ENCODE results near the gene KRTAP9-7.

KRTAP9-7 gene

DNA sequence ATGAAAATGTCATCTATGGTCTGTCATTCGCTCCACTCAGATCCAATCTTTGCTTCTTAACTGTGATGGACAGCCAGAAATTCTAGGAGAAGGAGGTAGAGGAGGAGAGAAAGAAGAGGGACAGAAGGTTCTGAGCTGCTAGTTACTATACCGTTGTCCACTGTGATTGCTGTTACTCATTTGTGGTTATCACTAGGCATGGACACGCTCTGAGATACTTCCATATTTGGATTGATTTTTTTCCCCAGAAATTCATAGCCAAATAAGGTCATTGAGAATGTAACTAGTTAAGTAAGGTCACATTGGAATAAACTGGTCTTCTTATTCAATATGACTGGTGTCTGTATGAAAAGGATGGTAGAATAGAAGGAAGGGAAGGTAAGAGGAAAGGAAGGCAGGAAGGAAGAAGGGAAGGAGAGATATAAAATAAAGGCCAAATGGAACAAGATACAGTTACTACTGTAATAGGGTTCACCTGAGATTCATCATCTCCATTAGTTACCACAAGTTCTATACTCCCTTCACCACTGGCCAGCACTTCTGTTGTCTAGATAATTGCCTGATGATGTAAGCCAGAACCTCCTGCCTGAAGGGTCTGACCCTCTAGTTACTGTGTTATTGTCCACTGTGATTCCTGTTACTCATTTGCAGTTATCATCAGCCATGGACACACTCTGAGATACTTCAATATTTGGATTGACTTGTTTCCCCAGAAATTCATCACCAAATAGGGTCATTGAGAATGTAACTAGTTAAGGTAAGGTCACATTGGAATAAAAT, 2.9 kb downstream of the KRTAP9-7 start:
- TF ChIP-seq TAF1 (IDR thresholded peaks at IDR 0.05; ENCODE audit: borderline replicate concordance, insufficient read depth, low read length) (no peak), FOXP2 (optimal IDR thresholded peaks at IDR 0.05; ENCODE audit: borderline replicate concordance, extremely low read depth, extremely low read length, insufficient read depth) (no peak), POLR2AphosphoS5 (IDR thresholded peaks at IDR 0.05; ENCODE audit: low read depth, low read length) (no peak), SIN3A (IDR thresholded peaks at IDR 0.05; ENCODE audit: borderline replicate concordance, insufficient read depth, low read length) (no peak)
- TF ChIP-seq, protein P1, sequence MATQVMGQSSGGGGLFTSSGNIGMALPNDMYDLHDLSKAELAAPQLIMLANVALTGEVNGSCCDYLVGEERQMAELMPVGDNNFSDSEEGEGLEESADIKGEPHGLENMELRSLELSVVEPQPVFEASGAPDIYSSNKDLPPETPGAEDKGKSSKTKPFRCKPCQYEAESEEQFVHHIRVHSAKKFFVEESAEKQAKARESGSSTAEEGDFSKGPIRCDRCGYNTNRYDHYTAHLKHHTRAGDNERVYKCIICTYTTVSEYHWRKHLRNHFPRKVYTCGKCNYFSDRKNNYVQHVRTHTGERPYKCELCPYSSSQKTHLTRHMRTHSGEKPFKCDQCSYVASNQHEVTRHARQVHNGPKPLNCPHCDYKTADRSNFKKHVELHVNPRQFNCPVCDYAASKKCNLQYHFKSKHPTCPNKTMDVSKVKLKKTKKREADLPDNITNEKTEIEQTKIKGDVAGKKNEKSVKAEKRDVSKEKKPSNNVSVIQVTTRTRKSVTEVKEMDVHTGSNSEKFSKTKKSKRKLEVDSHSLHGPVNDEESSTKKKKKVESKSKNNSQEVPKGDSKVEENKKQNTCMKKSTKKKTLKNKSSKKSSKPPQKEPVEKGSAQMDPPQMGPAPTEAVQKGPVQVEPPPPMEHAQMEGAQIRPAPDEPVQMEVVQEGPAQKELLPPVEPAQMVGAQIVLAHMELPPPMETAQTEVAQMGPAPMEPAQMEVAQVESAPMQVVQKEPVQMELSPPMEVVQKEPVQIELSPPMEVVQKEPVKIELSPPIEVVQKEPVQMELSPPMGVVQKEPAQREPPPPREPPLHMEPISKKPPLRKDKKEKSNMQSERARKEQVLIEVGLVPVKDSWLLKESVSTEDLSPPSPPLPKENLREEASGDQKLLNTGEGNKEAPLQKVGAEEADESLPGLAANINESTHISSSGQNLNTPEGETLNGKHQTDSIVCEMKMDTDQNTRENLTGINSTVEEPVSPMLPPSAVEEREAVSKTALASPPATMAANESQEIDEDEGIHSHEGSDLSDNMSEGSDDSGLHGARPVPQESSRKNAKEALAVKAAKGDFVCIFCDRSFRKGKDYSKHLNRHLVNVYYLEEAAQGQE (IDR thresholded peaks at IDR 0.05; ENCODE audit: insufficient read depth in 1 of 2, low read depth in 2 of 2, low read length in 2 of 2): no peak

DNA sequence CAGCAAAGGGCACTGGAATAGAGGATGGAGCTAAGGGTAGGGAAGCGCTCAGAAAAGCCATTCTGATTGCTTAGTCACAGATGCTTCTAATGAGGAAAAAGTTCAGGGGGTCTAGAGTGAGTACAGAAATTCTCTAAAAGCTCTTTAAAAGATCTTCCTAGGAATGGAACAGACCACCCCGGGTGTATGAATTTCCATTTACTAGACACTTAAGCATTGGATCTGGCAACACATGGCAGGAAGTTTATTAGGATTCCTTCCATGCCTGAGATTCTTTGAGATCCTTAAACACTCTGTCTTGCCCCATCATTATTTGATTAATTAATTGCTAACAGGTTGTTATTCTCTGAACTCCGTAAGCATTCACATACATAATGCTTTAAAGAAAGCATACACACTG, 8.5 kb downstream of the KRTAP9-7 start:
- no peak for TF ChIP-seq TAF1 (IDR thresholded peaks at IDR 0.05; ENCODE audit: borderline replicate concordance, insufficient read depth, low read length)
- no peak for TF ChIP-seq FOXP2 (optimal IDR thresholded peaks at IDR 0.05; ENCODE audit: borderline replicate concordance, extremely low read depth, extremely low read length, insufficient read depth)
- no peak for TF ChIP-seq SIN3A (IDR thresholded peaks at IDR 0.05; ENCODE audit: borderline replicate concordance, insufficient read depth, low read length)
- TF ChIP-seq, protein P1 (IDR thresholded peaks at IDR 0.05; ENCODE audit: insufficient read depth in 1 of 2, low read depth in 2 of 2, low read length in 2 of 2): no peak
- no peak for TF ChIP-seq POLR2AphosphoS5 (IDR thresholded peaks at IDR 0.05; ENCODE audit: low read depth, low read length)

DNA sequence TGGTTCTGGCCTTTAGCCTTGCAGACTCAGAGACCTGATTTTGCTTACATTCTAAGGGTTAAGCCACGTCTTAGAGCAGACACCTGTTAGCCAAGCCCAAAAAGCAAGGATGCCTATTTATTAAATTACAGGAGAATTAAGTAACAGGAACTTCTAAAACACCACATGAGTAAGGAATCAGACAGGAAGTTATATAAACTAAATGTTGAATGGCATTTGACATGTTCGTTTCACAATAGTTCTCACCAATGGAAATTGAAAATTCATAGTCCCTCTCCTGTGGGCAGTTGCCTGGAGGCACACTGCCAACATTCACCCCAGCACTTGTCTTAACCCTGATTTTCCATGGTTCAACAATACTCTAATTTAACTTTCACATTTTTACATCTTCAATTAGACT, 9.0 kb downstream of the KRTAP9-7 start:
- TF ChIP-seq FOXP2 (optimal IDR thresholded peaks at IDR 0.05; ENCODE audit: borderline replicate concordance, extremely low read depth, extremely low read length, insufficient read depth) (no peak), TAF1 (IDR thresholded peaks at IDR 0.05; ENCODE audit: borderline replicate concordance, insufficient read depth, low read length) (no peak), POLR2AphosphoS5 (IDR thresholded peaks at IDR 0.05; ENCODE audit: low read depth, low read length) (no peak), SIN3A (IDR thresholded peaks at IDR 0.05; ENCODE audit: borderline replicate concordance, insufficient read depth, low read length) (no peak)
- TF ChIP-seq, protein P1 (IDR thresholded peaks at IDR 0.05; ENCODE audit: insufficient read depth in 1 of 2, low read depth in 2 of 2, low read length in 2 of 2): no peak

DNA sequence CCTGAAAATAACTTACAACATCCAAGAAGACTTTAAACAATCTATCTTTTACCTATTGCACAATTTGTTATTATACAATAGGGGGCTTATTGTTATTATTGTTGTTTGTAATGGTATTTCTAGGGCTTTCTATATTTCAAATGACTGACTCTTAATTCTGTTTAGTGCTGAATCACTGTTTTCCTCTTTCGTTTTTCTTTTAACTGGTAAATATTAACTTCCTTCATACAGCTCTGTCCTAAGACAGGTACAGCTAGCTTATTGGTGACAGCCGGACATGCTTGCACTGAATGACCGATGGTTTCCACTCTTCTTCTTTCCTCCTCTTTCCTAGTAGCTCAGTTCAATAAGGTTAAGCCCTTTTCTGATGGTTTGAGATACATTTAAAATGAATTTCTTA, 11.6 kb downstream of the KRTAP9-7 start:
- no peak for TF ChIP-seq POLR2AphosphoS5 (IDR thresholded peaks at IDR 0.05; ENCODE audit: low read depth, low read length)
- TF ChIP-seq, protein P1 (IDR thresholded peaks at IDR 0.05; ENCODE audit: insufficient read depth in 1 of 2, low read depth in 2 of 2, low read length in 2 of 2): no peak
- TF ChIP-seq SIN3A (IDR thresholded peaks at IDR 0.05; ENCODE audit: borderline replicate concordance, insufficient read depth, low read length): no peak
- no peak for TF ChIP-seq TAF1 (IDR thresholded peaks at IDR 0.05; ENCODE audit: borderline replicate concordance, insufficient read depth, low read length)
- TF ChIP-seq FOXP2 (optimal IDR thresholded peaks at IDR 0.05; ENCODE audit: borderline replicate concordance, extremely low read depth, extremely low read length, insufficient read depth): no peak
